LNCaP clone FGC (cell line): ENCODE measurements around the gene NOP16.

ENCODE experiments used
- DNase-seq: peaks from one replicate; pipeline ENCODE4 v3.0.0-alpha.2; 2011; ENCODE audit warnings: low read depth
- H3K4me3 ChIP-seq: 2 replicates; pipeline ENCODE4 v1.5.1; 2011; ENCODE audit warnings: mild to moderate bottlenecking, low read depth, low read length, control low read depth
- CTCF ChIP-seq: IDR thresholded peaks from 2 replicates; pipeline ENCODE4 v1.5.1; 2012; ENCODE audit warnings: mild to moderate bottlenecking; ENCODE audit not compliant: control insufficient read depth, insufficient read depth; ENCODE audit errors: extremely low read depth

The NOP16 gene

GRCh38 chr5:176381423-176381822 lies 7.0 kb downstream of the NOP16 start:
- H3K4me3 ChIP-seq: no peak overlapping the region
- DNase-seq: no peak
- TF ChIP-seq CTCF: no peak

GRCh38 chr5:176379881-176380280 lies 8.5 kb downstream of the NOP16 start:
- no peak for TF ChIP-seq CTCF
- DNase-seq: no peak

GRCh38 chr5:176373100-176373818 lies 15.1 kb downstream of the NOP16 start:
- no peak for TF ChIP-seq CTCF
- no peak overlapping the region for H3K4me3 ChIP-seq
- no peak for DNase-seq

More at GRCh38 chr5:176379881-176380280, 8.5 kb downstream of the NOP16 start:
- no peak overlapping the region for H3K4me3 ChIP-seq

- DNase-seq: no peak
- H3K4me3 ChIP-seq: no peak overlapping the region
- TF ChIP-seq CTCF: no peak
Measured at GRCh38 chr5:176371621-176372539, 16.5 kb downstream of the NOP16 start.

- H3K4me3 ChIP-seq: no peak overlapping the region
- no peak for DNase-seq
- TF ChIP-seq CTCF: no peak
Measured at GRCh38 chr5:176369934-176370711, 18.3 kb downstream of the NOP16 start.

GRCh38 chr5:176368726-176369125 lies 19.7 kb downstream of the NOP16 start:
- no peak for DNase-seq
- TF ChIP-seq CTCF: no peak

More at GRCh38 chr5:176368726-176369125, 19.7 kb downstream of the NOP16 start:
- H3K4me3 ChIP-seq: no peak overlapping the region
